GM19397 (cell line): ENCODE measurements around the gene KLHDC10.
"Not testable (repeated sequence)": the region's sequence is repeated elsewhere in the genome, so short reads cannot be mapped to it uniquely, and the experiment has no call there.

Source experiments
- ATAC-seq: cut with Tn5 transposase; IDR thresholded peaks from one replicate; pipeline ENCODE4 v1.9.1; 2021; ENCODE audit warnings: mild to moderate bottlenecking, moderate library complexity; ENCODE audit not compliant: unreplicated experiment

Gene KLHDC10

DNA sequence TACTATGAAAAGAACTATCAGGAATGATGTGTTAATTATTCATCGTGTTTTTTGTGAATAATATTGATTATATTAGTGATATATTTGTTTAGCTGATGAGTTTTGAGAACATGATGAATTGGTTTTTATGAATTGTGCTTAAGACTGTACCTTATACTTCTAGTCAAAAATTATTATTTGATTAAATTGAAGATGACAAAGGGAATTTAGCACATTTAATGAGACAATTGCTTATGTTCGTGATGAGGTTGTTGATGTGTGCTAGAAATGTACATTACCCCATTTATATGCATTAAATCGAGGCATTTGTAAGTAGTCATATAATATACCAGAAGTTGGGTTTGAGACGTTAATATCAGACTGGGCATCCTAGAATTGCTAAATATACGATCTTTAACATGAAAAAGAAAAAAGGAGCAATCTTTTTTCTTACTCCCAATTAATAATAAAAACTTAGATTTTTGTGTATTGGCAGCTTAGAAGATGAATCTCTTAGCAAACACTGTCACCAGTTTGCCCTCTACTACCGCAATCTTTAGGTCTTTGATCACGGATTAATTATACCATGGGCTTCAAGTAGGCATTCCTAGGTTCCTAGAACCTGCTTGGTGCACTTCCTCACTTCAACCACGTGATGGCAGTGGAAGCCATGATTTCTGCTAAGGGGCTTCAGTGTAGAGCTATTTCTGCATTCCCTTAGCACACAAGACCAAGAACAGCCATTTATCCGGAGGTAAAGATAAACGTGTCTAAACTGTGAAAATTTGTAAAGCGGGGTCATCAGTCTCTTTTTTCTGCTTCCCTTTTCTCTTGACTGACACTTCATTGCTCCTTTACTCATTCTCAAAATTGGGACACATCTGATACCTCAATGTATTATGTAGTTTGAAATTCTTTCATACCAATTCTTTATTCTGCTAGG lies 1.6 kb downstream of the KLHDC10 start:
- ATAC-seq = no peak

DNA sequence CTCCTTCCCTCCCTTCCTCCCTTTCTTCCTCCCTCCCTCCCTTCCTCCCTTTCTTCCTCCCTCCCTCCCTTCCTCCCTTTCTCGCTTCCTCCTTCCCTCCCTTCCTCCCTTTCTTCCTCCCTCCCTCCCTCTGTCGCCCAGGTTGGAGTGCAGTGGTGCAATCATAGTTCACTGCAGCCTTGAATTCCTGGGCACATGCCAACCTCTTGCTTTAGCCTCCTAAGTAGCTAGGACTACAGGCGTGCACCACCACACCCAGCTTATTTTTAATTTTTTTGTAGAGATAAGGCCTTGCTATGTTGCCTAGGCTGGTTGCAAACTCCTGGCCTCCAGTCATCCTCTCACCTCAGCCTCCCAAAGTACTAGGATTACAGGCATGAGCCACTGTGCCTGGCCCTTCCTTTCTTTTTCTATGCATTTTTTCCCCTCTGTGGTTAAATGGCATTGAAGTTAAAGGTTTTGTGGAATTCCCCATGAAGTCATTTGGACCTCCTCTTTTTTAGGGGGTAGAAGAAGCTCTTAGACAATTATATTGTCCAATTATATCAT lies 9.6 kb downstream of the KLHDC10 start:
- no peak for ATAC-seq

DNA sequence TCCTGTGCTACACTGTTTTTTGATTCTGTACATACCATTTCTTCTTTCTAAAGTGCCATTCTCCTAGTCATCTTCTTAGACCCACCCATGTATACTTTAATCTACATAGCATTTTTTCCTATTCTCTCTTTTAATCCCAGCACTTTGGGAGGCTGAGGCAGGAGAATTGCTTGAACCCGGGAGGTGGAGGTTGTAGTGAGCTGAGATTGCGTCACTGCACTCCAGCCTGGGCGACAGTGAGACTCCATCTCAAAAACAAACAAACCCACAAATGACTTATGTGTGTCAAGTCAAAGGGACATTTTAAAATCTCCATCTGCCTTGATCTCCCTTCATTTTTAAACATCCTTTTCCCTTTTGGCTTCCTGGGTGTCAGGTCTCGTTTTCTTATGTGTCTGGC lies 13.2 kb downstream of the KLHDC10 start:
- ATAC-seq = not testable (repeated sequence)

DNA sequence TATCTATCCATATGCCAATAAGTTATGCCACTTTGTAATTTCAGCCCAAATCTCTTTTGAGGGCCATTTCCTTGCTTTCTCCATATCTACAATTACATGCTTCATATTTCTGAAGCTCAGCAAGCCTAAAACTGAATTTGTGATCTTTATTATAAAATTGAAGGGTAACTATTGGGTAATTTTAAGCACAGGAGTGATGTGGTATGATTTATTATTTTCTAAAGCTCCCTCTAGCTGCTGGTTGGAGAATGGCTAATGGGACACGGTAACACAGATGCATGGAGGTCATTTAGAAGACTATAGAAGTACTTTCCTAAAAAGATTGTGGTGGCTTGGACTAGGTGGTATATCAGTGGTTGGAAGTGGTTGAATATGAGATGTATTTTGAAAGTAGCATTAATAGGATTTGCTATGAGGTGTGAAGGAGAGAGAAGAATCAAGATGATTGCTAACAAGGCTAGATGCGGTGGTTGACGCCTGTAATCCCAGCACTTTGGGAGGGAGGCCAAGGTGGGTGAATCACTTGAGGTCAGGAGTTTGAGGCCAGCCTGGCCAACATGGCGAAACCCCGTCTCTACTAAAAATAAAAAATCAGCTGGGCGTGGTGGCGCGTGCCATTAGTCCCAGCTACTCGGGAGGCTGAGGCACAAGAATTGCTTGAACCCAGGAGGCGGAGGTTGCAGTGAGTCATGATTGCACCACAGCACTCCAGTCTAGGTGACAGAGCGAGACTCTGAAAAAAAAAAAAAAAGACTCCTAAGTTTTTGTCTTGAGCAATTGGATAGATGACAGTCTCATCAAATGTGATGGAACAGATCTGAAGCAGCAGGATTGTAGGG lies 13.9 kb downstream of the KLHDC10 start:
- no peak for ATAC-seq

DNA sequence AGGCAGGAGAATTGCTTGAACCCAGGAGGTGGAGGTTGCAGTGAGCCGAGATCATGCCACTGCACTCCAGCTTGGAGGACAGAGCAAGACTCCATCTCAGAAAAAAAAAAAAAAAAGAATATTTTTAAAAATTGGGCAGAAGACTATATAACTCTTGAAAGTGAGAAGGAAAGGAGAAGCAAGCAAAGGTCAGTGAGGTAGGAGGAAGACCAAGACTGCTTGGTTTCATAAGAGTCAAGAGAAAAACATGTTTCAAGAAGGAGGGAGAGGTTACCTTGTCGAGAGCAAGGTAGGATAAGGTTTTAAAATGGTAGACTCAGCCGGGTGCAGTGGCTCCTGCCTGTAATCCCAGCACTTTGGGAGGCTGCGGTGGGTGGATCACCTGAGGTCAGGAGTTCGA lies 14.9 kb downstream of the KLHDC10 start:
- ATAC-seq = not testable (repeated sequence)

DNA sequence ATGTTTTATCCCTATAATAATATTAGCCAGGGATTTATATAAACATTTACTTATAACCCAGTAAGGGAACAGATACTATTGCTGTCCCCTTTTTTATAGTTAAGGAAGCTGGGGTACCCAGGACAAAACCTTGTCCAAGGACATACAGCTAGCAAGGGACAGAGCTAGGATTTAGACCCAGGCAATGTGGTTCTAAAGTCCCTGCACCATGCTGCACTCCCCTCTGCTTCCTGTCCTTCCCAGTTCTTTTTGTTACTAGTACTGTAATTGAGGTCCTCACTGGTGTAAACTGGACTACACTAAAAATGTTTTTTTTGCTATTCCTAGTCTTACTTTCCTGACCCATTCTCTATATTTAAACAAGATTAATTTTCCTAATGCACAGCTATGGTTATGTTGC lies 16.6 kb downstream of the KLHDC10 start:
- no peak for ATAC-seq

DNA sequence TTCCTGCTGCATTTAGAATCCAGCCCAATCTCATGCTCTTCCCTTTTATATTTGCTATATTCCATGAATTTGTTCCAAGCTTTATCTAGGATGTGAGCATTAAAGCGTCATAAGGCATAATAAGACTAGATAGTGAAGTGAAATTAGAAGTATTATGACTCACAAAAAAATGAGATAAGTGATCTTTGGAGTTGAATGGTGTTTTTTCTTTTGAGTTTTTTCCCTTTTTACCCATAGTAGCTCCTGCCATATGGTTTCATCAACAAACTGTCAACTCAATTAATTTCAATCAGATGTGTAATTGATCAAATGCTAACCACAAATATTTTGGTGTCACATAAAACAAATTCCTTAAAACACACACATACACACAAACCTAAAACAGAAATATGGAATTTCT lies 17.0 kb downstream of the KLHDC10 start:
- no peak for ATAC-seq

DNA sequence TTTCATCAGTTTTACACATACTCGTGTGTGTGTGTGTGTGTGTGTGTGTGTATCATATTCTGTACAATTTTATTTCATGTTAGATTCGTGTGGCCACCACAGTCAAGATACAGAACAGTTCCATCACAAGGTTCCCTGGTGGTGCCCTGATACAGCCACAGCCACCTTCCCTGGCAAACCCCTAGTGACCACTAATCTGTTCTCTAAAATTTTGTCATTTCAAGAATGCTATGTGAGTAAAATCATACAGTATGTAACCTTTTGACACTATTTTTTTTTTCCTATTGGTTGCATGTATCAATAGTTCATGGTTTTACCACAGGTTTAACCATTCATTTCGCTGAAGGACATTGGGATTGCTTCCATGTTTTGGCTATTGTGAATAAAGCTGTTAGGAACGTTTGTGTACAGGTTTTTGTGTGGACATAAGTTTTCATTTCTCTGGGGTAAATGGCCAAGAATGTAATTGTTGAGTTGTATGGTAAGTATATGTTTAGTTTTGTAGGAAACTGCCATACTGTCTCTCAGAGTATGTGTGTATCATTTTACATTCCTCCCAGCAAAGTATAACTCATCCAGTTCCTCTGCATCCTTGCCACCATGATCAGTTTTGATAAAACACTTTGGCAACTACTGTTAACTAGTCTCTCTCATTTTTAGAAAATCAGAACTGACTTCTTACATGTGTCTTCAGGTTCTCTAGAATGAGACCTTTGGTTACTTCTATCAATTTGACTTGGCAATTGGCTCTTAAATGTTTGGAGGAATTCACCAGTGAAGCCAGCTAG lies 20.6 kb downstream of the KLHDC10 start:
- no peak for ATAC-seq

DNA sequence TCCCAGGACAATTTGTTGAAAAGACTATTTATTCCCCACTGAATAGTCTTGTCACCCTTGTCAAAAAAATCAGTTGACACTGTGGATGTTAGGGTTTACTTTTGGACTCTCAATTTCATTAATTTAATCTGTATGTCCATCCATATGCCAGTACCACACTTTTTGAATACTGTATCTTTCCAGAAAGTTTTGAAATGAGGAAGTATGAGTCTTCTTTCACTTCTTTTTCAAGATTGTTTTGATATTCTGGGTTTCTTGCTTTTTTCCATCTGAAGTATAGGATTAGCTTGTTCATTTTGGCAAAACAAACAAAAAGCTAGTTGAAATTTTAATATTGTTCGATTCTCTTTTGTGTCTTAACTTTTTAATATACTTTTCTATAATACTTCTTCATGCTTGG lies 21.7 kb downstream of the KLHDC10 start:
- no peak for ATAC-seq

DNA sequence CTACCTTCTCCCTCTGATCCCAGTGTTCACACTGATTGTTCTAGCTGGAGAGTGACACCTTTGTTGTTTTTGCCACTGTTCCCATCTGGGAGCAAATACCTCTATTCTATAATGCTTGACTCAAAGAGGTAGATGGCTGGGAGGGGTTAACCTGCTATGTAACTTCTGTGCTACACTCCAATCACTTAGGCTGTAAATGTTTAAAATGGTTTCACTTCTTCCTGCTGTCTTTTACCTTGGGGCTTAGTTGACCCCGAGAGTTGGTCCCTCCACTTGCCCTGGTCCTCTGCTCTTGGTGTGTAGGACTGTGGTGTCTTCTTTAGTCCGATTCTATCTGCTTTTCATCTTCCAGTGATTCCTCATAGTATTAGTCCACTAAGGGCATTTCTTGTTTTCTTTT lies 22.3 kb downstream of the KLHDC10 start:
- ATAC-seq = no peak

DNA sequence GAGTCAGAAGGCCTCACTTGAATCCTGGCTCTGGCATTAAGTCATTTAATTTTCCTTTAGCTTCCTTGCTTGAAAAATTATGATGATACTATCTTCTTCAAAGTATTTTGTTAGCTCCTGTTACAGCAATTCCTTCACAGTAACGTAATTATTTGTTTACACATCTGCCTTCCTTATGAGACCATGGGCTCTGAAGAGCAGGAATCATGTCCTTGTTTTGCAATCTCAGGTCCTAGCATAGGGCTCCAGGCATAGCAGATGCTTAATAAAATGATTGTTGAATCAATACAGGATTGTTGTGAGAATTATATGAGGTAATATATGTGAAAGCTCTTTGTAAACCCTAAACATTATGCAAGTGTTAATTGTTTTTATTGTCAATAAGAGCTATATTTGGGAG lies 25.5 kb downstream of the KLHDC10 start:
- ATAC-seq = no peak

DNA sequence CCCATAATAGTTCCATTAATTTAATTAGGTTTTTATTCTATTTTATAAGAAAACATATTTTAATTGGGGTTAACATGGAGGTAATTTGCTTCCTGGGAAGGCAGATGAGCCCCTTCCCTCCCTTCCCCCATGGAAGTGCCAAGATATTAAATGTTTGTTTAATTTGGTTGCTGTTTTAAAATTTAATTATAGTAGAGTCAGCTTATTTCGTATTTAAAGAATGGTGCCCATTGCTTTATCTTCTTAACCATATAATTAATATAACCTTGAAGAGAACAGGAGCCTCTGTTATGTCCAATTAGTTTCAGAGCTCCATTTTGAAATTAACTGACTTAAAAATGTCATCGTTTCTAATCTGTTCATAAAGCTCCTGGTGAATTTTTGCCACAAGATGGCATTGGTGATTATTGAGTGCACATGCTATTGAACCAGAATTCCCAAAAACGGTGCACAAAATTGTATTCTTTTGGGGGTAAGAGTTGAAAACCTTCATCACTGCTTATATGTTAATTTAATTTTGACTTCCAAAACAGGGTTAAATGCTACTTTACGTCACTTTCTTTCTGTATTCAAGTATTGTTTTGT lies 26.0 kb downstream of the KLHDC10 start:
- ATAC-seq = no peak

DNA sequence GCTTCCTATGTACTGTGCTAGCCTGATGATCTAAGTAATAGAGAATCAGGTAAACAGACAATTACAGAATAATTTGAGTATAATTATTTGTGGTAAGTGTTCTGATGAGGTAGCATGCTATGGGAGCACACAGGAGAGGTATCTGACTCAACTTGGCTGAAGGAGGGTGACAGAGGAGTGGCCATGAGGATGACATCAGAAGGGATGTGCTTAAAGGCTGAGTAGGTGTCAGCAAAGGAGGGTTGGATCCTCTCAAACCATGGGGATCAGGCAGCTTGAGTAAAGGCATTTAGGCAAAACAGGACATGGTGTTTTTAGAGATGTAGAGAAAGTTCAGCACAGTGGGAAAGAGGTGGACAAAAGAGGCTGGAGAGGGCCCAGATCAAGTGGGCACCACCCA lies 29.0 kb downstream of the KLHDC10 start:
- ATAC-seq = no peak

DNA sequence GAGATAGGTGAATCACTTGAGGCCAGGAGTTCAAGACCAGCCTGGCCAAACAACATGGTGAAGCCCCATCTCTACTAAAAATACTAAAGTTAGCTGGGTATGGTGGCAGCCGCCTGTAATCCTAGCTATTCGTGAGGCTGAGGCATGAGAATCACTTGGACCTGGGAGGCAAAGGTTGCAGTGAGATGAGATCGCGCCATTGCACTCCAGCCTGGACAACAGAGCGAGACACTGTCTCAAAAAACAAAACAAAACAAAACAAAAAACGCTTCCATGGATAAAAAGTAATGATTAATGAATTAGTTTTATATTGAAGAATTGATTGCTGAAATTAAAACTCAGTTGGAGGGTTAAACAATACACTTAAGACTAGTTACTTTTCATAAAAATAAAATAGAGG lies 32.3 kb downstream of the KLHDC10 start:
- ATAC-seq = no peak

DNA sequence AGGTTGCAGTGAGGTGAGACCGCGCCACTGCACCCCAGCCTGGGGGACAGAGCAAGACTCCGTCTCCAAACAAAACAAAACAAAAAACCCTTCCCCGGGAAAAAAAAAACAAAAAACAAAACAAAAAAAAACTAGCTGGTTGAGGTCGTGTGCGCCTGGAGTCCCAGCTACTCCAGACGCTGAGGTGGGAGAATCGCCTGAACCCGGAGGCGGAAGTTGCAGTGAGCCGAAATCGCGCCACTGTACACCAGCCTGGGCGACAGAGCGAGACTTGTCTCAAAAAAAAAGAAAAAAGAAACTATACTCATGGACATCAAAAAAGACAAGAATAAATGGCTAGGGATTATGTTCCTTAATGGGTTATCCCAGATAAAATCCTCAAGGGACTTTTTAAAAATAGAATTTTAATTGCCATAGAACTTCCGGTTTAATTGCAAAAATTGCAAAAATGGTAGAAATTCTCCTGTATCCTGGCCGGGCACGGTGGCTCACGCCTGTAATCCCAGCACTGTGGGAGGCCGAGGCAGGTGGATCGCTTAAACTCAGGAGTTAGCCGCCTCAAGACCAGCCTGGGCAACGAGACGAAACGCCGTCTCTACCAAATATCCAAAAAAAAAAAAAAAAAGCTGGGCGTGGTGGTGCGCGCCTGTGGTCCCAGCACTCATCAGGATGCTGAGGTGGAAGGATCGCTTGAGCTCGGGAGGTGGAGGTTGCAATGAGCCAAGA lies 37.8 kb downstream of the KLHDC10 start:
- no peak for ATAC-seq

DNA sequence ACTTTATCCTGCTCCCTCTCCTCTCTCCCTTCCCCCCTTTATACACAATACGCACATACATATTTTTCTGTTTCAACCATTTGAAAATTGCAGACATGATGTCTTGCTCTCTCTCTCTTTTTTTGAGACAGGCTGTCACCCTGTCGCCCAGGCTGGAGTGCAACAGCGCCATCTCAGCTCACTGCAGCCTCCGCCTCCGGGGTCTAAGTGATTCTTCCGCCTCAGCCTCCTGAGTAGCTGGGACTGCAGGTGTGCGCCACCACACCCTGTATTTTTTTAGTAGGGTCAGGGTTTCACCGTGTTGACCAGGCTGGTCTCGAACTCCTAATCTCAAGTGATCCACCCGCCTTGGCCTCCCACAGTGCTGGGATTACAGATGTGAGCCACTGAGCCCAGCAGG lies 38.5 kb downstream of the KLHDC10 start:
- ATAC-seq = no peak

DNA sequence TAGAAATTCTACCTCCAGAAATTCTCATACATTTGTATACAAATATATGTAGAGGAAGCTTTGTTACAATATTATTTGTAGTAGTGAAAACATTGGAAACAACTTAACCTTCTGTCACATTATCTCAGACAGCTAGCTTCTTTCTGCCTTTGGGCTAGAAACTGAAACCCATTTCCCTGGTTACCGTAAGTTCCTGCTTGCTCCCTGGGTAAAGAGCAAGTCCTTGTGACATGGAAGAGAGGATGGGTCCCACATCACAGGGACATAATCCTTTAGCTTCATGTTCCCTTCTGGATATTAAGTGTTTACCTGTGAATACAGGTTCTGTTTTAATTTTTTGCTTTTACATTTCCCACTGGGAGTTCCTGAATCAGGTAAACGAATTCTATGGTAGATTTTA lies 41.8 kb downstream of the KLHDC10 start:
- no peak for ATAC-seq

DNA sequence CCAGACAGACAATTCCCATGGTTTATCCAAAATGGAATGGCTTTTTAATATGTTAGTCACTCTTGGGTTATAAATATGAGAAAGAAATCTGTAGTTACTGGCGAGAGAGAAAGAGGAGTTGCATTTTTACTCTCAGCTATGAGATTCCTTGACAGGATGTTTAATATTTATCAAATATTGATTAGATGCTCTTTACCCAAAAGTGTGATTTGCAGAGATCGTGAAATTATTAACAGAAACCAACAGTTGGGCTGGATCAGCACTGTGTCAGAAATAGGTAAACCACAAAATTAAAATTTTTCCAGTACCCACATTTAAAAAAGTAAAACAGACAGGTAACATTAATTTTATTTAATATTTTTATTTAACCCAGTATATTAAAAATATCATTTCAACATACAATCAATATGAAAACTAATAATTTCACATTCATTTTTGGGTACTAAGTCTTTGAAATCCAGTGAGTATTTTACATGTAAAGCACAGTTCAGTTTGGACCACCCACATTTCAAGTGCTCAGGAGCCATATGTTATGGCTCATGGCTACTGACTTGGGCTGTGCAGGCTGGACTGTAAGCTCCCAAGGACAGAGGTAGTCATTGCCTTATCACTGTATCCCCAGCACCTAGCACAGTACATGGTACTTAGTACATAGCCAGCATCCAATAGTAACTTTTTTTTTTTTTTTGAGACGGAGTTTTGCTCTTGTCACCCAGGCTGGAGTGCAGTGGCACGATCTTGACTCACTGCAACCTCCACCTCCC lies 42.5 kb downstream of the KLHDC10 start:
- no peak for ATAC-seq

DNA sequence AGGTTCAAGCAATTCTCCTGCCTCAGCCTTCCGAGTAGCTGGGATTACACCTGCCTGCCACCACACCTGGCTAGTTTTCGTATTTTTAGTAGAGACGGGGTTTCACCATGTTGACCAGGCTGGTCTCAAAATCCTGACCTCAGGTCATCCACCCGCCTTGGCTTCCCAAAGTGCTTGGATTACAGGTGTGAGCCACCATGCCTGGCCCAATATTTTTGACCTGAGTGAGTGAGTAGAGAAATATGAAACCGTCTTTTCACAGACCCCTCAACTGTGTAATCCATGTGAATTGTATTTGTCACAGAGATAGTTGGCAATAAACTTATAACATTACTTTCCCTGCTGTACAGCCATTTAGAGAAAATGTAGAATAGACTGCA lies 43.1 kb downstream of the KLHDC10 start:
- ATAC-seq = not testable (repeated sequence)
